WTC11 (cell line): ENCODE results near the gene FBXO4. TPM values are rescaled to one million over a fixed set of nuclear protein-coding genes. Genes with fewer than 3 reads are reported as not detected.

ENCODE experiments used
- ATAC-seq: fragments of 200-7000 bp; cut with Tn5 transposase; 2 replicates; pipeline ENCODE4 v1.10.0; 2021; ENCODE audit warnings: mild to moderate bottlenecking, moderate library complexity
- CTCF ChIA-PET: fragments of 300-600 bp; sonication (Branson Sonifier 250); formaldehyde crosslinking; loops from one replicate; lab custom pipeline; 2021; ENCODE audit warnings: antibody characterized with exemption; lab: Charles Lee
- POLR2A ChIA-PET: fragments of 350-600 bp; sonication (Branson Sonifier 250); formaldehyde crosslinking; loops from one replicate; lab custom pipeline; 2021; ENCODE audit warnings: antibody characterized with exemption; lab: Charles Lee
- DNase-seq: peaks from one replicate; pipeline ENCODE4 v3.0.0; 2021; ENCODE audit warnings: low spot score
- H3K27ac Mint-ChIP-seq: 2 replicates; pipeline ENCODE4 v1.8.0; 2021; ENCODE audit warnings: mixed read lengths
- H3K27me3 Mint-ChIP-seq: 2 replicates; pipeline ENCODE4 v1.8.0; 2021; ENCODE audit warnings: low read depth, mild to moderate bottlenecking, moderate library complexity, mixed read lengths
- H3K36me3 Mint-ChIP-seq: 2 replicates; pipeline ENCODE4 v1.8.0; 2021; ENCODE audit warnings: mixed read lengths
- H3K4me1 Mint-ChIP-seq: 2 replicates; pipeline ENCODE4 v1.8.0; 2022; ENCODE audit warnings: mixed read lengths
- H3K4me3 Mint-ChIP-seq: 2 replicates; pipeline ENCODE4 v1.8.0; 2021; ENCODE audit warnings: mild to moderate bottlenecking, moderate library complexity, mixed read lengths
- H3K9me3 Mint-ChIP-seq: 2 replicates; pipeline ENCODE4 v1.8.0; 2021; ENCODE audit warnings: mixed read lengths
- CBFB ChIP-seq: sonication (generic); formaldehyde crosslinking; IDR thresholded peaks from 2 replicates; pipeline ENCODE4 v1.8.1; 2022; ENCODE audit warnings: mild to moderate bottlenecking, low read depth, missing genetic modification reagents
- ELF4 ChIP-seq: sonication (generic); formaldehyde crosslinking; IDR thresholded peaks from 2 replicates; pipeline ENCODE4 v1.8.1; 2022; ENCODE audit warnings: low read depth, mild to moderate bottlenecking, moderate library complexity, missing genetic modification reagents
- EMX1 ChIP-seq: fragments of 250-450 bp; sonication (Bioruptor Pico); IDR thresholded peaks from 2 replicates; pipeline ENCODE4 v1.8.0; 2021; ENCODE audit warnings: mild to moderate bottlenecking
- ETV6 ChIP-seq: sonication (generic); formaldehyde crosslinking; IDR thresholded peaks from 2 replicates; pipeline ENCODE4 v1.8.1; 2022; ENCODE audit warnings: mild to moderate bottlenecking, missing genetic modification reagents
- JAZF1 ChIP-seq: fragments of 250-450 bp; sonication (Bioruptor Pico); IDR thresholded peaks from 2 replicates; pipeline ENCODE4 v1.9.0; 2021; ENCODE audit warnings: moderate library complexity, mild to moderate bottlenecking, inconsistent platforms
- NR1H2 ChIP-seq: sonication (generic); formaldehyde crosslinking; IDR thresholded peaks from 2 replicates; pipeline ENCODE4 v1.9.0; 2021; ENCODE audit warnings: mild to moderate bottlenecking, moderate library complexity, missing genetic modification reagents
- SMAD3 ChIP-seq: sonication (generic); formaldehyde crosslinking; IDR thresholded peaks from 2 replicates; pipeline ENCODE4 v1.8.0; 2022; ENCODE audit warnings: missing genetic modification reagents, mild to moderate bottlenecking, borderline replicate concordance
- ZNF396 ChIP-seq: fragments of 250-450 bp; sonication (Bioruptor Pico); IDR thresholded peaks from 2 replicates; pipeline ENCODE4 v1.8.0; 2021; ENCODE audit warnings: mild to moderate bottlenecking, moderate library complexity, borderline replicate concordance
- total RNA-seq: library from RNA; stranded (reverse); gene quantifications from 3 replicates; pipeline ENCODE4 v1.2.3, GENCODE V29; 2021
- TF ChIP-seq, protein P1 (sequence below): sonication (generic); formaldehyde crosslinking; IDR thresholded peaks from 2 replicates; pipeline ENCODE4 v1.8.1; 2022; ENCODE audit warnings: low read depth, missing genetic modification reagents, borderline replicate concordance
- TF ChIP-seq, protein P2 (sequence below): sonication (generic); formaldehyde crosslinking; conservative IDR thresholded peaks from 2 replicates; pipeline ENCODE4 v1.8.1; 2022; ENCODE audit warnings: mild to moderate bottlenecking, missing genetic modification reagents
- TF ChIP-seq, protein P3 (sequence below): fragments of 200-600 bp; IDR thresholded peaks from 2 replicates; pipeline ENCODE4 v1.8.0; 2022; ENCODE audit warnings: antibody characterized with exemption
- TF ChIP-seq, protein P4 (sequence below): sonication (generic); formaldehyde crosslinking; IDR thresholded peaks from 2 replicates; pipeline ENCODE4 v1.8.0; 2022; ENCODE audit warnings: mild to moderate bottlenecking, missing genetic modification reagents
- TF ChIP-seq, protein P5 (sequence below): sonication (generic); formaldehyde crosslinking; IDR thresholded peaks from 2 replicates; pipeline ENCODE4 v1.8.1; 2023; ENCODE audit warnings: mild to moderate bottlenecking, missing genetic modification reagents
- TF ChIP-seq, protein P6 (sequence below): fragments of 250-450 bp; sonication (Bioruptor Pico); conservative IDR thresholded peaks from 2 replicates; pipeline ENCODE4 v1.9.0; 2021; ENCODE audit warnings: mild to moderate bottlenecking
- TF ChIP-seq, protein P7 (sequence below): sonication (generic); formaldehyde crosslinking; IDR thresholded peaks from 2 replicates; pipeline ENCODE4 v1.8.0; 2023; ENCODE audit warnings: missing genetic modification reagents, mild to moderate bottlenecking, borderline replicate concordance

FBXO4 gene
- total RNA-seq, 1 experiment from 2014 or later: 0.72 TPM

DNA sequence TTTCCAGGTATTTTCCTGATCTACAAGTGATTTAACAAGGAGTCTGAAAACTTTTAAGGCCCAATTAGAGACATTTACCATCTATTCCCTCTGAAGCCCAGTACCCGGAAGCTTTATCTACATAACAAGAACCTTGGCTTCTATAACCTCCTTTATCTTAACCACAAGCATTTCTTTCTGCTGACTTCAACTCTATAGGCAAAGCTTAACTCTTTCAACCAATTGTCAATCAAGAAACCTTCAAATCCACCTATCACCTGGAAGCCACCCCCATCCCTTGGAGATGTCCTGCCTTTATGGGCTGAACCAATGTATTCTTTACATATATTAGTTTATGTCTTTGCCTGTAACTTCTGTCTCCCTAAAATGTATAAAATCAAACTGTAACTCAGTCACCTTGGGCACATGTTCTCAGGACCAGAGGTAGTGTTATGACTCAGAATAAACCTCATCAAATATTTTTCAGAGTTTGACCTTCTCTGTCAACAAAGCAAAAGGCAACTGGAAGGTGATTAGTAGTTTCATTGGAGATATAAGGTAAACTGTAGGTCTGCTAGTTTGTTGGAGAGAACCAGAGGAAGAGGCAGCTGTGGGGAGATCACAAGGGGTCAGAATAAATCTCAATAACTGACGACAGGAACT is 33.9 kb upstream of the FBXO4 start (continued):
- no peak for TF ChIP-seq ELF4 (CRISPR knock-in tag)
- TF ChIP-seq CBFB (CRISPR knock-in tag): no peak
- TF ChIP-seq, protein P1, sequence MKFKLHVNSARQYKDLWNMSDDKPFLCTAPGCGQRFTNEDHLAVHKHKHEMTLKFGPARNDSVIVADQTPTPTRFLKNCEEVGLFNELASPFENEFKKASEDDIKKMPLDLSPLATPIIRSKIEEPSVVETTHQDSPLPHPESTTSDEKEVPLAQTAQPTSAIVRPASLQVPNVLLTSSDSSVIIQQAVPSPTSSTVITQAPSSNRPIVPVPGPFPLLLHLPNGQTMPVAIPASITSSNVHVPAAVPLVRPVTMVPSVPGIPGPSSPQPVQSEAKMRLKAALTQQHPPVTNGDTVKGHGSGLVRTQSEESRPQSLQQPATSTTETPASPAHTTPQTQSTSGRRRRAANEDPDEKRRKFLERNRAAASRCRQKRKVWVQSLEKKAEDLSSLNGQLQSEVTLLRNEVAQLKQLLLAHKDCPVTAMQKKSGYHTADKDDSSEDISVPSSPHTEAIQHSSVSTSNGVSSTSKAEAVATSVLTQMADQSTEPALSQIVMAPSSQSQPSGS: no peak
- TF ChIP-seq, protein P2, sequence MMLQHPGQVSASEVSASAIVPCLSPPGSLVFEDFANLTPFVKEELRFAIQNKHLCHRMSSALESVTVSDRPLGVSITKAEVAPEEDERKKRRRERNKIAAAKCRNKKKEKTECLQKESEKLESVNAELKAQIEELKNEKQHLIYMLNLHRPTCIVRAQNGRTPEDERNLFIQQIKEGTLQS: no peak
- TF ChIP-seq, protein P3, sequence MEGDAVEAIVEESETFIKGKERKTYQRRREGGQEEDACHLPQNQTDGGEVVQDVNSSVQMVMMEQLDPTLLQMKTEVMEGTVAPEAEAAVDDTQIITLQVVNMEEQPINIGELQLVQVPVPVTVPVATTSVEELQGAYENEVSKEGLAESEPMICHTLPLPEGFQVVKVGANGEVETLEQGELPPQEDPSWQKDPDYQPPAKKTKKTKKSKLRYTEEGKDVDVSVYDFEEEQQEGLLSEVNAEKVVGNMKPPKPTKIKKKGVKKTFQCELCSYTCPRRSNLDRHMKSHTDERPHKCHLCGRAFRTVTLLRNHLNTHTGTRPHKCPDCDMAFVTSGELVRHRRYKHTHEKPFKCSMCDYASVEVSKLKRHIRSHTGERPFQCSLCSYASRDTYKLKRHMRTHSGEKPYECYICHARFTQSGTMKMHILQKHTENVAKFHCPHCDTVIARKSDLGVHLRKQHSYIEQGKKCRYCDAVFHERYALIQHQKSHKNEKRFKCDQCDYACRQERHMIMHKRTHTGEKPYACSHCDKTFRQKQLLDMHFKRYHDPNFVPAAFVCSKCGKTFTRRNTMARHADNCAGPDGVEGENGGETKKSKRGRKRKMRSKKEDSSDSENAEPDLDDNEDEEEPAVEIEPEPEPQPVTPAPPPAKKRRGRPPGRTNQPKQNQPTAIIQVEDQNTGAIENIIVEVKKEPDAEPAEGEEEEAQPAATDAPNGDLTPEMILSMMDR: no peak

DNA sequence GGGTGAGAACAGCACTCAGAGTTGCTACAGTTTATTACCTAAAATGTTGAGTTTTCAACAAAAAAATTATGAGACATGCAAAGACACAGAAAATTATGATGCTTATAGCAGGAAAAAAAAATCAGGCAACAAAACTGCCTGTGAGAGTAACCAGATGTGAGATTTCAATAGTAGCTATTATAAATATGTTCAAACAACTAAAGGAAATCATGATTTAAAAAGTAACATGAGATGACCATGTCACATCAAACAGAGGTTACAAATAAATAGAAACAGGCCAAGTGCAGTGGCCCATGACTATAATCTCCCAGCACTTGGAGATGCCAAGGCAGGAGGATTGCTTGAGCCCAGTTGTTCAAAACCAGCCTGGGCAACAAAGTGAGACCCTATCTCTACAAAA is 33.0 kb upstream of the FBXO4 start:
- ATAC-seq (no peak), DNase-seq (no peak)
- TF ChIP-seq, protein P4, sequence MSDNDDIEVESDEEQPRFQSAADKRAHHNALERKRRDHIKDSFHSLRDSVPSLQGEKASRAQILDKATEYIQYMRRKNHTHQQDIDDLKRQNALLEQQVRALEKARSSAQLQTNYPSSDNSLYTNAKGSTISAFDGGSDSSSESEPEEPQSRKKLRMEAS (CRISPR knock-in tag): no peak
- TF ChIP-seq, protein P5, sequence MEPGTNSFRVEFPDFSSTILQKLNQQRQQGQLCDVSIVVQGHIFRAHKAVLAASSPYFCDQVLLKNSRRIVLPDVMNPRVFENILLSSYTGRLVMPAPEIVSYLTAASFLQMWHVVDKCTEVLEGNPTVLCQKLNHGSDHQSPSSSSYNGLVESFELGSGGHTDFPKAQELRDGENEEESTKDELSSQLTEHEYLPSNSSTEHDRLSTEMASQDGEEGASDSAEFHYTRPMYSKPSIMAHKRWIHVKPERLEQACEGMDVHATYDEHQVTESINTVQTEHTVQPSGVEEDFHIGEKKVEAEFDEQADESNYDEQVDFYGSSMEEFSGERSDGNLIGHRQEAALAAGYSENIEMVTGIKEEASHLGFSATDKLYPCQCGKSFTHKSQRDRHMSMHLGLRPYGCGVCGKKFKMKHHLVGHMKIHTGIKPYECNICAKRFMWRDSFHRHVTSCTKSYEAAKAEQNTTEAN (CRISPR knock-in tag): no peak
- TF ChIP-seq EMX1 (CRISPR knock-in tag): no peak
- no peak for TF ChIP-seq ZNF396 (CRISPR knock-in tag)
- no peak for TF ChIP-seq ELF4 (CRISPR knock-in tag)
- TF ChIP-seq, protein P6, sequence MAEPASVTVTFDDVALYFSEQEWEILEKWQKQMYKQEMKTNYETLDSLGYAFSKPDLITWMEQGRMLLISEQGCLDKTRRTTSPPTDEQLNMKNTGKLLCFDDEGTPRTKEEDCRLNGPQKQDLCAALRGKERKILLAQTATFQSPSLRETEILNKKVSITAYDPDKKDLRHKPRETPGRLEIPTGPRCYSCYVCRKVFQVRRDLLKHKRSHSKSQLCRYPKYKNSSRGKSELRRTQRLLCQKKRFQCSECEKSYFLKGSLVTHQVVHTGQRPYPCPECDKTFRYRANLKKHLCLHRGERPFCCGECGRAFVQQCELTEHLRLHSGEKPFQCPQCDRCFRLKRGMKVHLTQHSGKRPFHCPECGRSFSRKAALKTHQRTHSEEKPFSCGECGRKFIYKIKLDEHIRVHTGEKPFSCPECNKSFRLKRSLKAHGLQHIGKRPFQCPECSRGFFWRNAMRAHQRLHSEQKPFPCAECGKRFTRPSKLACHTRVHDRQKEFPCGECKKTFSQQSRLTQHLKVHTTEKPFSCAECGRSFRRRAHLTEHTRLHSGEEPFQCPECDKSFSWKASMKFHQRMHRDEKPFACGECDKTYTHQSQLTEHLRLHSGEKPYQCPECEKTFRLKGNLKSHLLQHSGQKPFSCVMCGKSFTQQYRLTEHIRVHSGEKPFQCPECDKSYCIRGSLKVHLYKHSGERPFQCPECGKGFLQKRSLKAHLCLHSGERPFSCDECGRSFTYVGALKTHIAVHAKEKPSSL (CRISPR knock-in tag): no peak
- TF ChIP-seq NR1H2 (CRISPR knock-in tag): no peak
- no peak for TF ChIP-seq JAZF1
- no peak for TF ChIP-seq SMAD3
- TF ChIP-seq, protein P7, sequence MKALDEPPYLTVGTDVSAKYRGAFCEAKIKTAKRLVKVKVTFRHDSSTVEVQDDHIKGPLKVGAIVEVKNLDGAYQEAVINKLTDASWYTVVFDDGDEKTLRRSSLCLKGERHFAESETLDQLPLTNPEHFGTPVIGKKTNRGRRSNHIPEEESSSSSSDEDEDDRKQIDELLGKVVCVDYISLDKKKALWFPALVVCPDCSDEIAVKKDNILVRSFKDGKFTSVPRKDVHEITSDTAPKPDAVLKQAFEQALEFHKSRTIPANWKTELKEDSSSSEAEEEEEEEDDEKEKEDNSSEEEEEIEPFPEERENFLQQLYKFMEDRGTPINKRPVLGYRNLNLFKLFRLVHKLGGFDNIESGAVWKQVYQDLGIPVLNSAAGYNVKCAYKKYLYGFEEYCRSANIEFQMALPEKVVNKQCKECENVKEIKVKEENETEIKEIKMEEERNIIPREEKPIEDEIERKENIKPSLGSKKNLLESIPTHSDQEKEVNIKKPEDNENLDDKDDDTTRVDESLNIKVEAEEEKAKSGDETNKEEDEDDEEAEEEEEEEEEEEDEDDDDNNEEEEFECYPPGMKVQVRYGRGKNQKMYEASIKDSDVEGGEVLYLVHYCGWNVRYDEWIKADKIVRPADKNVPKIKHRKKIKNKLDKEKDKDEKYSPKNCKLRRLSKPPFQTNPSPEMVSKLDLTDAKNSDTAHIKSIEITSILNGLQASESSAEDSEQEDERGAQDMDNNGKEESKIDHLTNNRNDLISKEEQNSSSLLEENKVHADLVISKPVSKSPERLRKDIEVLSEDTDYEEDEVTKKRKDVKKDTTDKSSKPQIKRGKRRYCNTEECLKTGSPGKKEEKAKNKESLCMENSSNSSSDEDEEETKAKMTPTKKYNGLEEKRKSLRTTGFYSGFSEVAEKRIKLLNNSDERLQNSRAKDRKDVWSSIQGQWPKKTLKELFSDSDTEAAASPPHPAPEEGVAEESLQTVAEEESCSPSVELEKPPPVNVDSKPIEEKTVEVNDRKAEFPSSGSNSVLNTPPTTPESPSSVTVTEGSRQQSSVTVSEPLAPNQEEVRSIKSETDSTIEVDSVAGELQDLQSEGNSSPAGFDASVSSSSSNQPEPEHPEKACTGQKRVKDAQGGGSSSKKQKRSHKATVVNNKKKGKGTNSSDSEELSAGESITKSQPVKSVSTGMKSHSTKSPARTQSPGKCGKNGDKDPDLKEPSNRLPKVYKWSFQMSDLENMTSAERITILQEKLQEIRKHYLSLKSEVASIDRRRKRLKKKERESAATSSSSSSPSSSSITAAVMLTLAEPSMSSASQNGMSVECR (CRISPR knock-in tag): no peak
- no peak for TF ChIP-seq ETV6
- peaks cover 4% of the 10 kb centered on the region for H3K27me3 Mint-ChIP-seq
- ChIA-PET CTCF (interaction anchor here (0.6 kb wide), 1 partner anchor 66 kb away, joined by 3 read pairs; no protein-coding TSS in a partner anchor), POLR2A (no interaction called here)
- peaks cover 12% of the 10 kb centered on the region for H3K36me3 Mint-ChIP-seq
- H3K4me1 Mint-ChIP-seq: peaks cover 6% of the 10 kb centered on the region; the same call in 1 of the 2 replicates
- no peak overlapping the region for H3K4me3 Mint-ChIP-seq
- H3K27ac Mint-ChIP-seq: no peak overlapping the region
- H3K9me3 Mint-ChIP-seq: peaks cover 45% of the 10 kb centered on the region
